Tracheal epithelial cell (primary cell): Measurements from ENCODE around the gene ANTXR1. TPM values are rescaled to one million over a fixed set of nuclear protein-coding genes. Genes with fewer than 3 reads are reported as not detected.

Source experiments
- total RNA-seq: library from RNA; depleted of rRNA; stranded (reverse); fragments of >200 nt; gene quantifications from 2 replicates; pipeline ENCODE4 v1.2.1, GENCODE V29; 2014

ANTXR1 gene
- 3.2 and 4.6 TPM in 2 replicates for total RNA-seq

GRCh38 chr2:69013142-69013839 is at the start of gene ANTXR1:
Gene ANTXR1, plus strand, starts transcription at chr2:69013179. Its CDS starts 321 bp downstream, at chr2:69013500.

GRCh38 chr2:68974251-68974650 is 38.7 kb upstream of the ANTXR1 start, which contains the start of gene GKN1:
Gene GKN1, plus strand, starts transcription at chr2:68974636. Its CDS starts 42 bp downstream, at chr2:68974678.

Other genes starting within 250 kb of the ANTXR1 start
- not detected in 2 replicates for gene BMP10, start 141.8 kb upstream of the ANTXR1 start, total RNA-seq
- gene GKN2, start 60.3 kb upstream of the ANTXR1 start, total RNA-seq, result not detected in 2 replicates
- not detected in 2 replicates for gene GKN1, start 38.5 kb upstream of the ANTXR1 start, total RNA-seq